Mucosa of stomach (tissue), 1 donor: ENCODE data around the gene RO60.
"Not testable (repeated sequence)": the region's sequence is repeated elsewhere in the genome, so short reads cannot be mapped to it uniquely, and the experiment has no call there.

Experiments used
- H3K27me3 ChIP-seq: one replicate; pipeline ENCODE4 v1.7.0; 2013; ENCODE audit warnings: mild to moderate bottlenecking, low read length; ENCODE audit not compliant: control insufficient read depth, insufficient read depth
- H3K36me3 ChIP-seq: one replicate; pipeline ENCODE4 v1.7.0; 2013; ENCODE audit warnings: low read length; ENCODE audit not compliant: control insufficient read depth, insufficient read depth
- H3K4me1 ChIP-seq: one replicate; pipeline ENCODE4 v1.7.0; 2013; ENCODE audit warnings: mild to moderate bottlenecking, low read length; ENCODE audit not compliant: control insufficient read depth, insufficient read depth
- H3K4me3 ChIP-seq: one replicate; pipeline ENCODE4 v1.7.0; 2013; ENCODE audit warnings: low read length
- H3K9ac ChIP-seq: one replicate; pipeline ENCODE4 v1.7.0; 2013; ENCODE audit warnings: mild to moderate bottlenecking, low read length, moderate library complexity
- H3K9me3 ChIP-seq: one replicate; pipeline ENCODE4 v1.7.0; 2013; ENCODE audit warnings: mild to moderate bottlenecking, low read length, moderate library complexity; ENCODE audit not compliant: control insufficient read depth
- donor health status: Pancreatic carcinoma.

The RO60 gene

GRCh38 chr1:193036337-193037047 is 22.9 kb upstream of the RO60 start:
- no peak overlapping the region for H3K4me3 ChIP-seq
- H3K4me1 ChIP-seq, result no peaks in the 10 kb centered on the region
- no peaks in the 10 kb centered on the region for H3K36me3 ChIP-seq
- no peaks in the 10 kb centered on the region for H3K27me3 ChIP-seq
- no peaks in the 10 kb centered on the region for H3K9me3 ChIP-seq
- no peak overlapping the region for H3K9ac ChIP-seq

- no peak overlapping the region for H3K9ac ChIP-seq
- no peak overlapping the region for H3K4me3 ChIP-seq
- H3K4me1 ChIP-seq, result no peaks in the 10 kb centered on the region
- no peaks in the 10 kb centered on the region for H3K27me3 ChIP-seq
- H3K9me3 ChIP-seq, result no peaks in the 10 kb centered on the region
- H3K36me3 ChIP-seq, result no peaks in the 10 kb centered on the region
Measured at GRCh38 chr1:193040011-193040410, 19.4 kb upstream of the RO60 start.

GRCh38 chr1:193042766-193043691 is 16.4 kb upstream of the RO60 start:
- Histone ChIP-seq H3K4me1 (no peaks in the 10 kb centered on the region), H3K4me3 (no peak overlapping the region), H3K36me3 (no peaks in the 10 kb centered on the region), H3K27me3 (no peaks in the 10 kb centered on the region), H3K9ac (no peak overlapping the region), H3K9me3 (no peaks in the 10 kb centered on the region)

GRCh38 chr1:193048913-193049312 is 10.5 kb upstream of the RO60 start:
- H3K9me3 ChIP-seq, H3K4me3 ChIP-seq, H3K4me1 ChIP-seq, H3K36me3 ChIP-seq, H3K27me3 ChIP-seq, H3K9ac ChIP-seq: not testable (repeated sequence)

GRCh38 chr1:193054169-193054675 is 5.2 kb upstream of the RO60 start:
- no peak overlapping the region for H3K9ac ChIP-seq
- H3K27me3 ChIP-seq, result no peaks in the 10 kb centered on the region
- H3K36me3 ChIP-seq, result no peaks in the 10 kb centered on the region
- no peaks in the 10 kb centered on the region for H3K9me3 ChIP-seq
- H3K4me3 ChIP-seq, result no peak overlapping the region
- peaks cover 5% of the 10 kb centered on the region for H3K4me1 ChIP-seq

GRCh38 chr1:193058529-193059281 is 707 bp upstream of the RO60 start:
- Histone ChIP-seq H3K27me3 (no peaks in the 10 kb centered on the region), H3K36me3 (no peaks in the 10 kb centered on the region), H3K4me3 (peak overlapping the region; percentile 91), H3K4me1 (peaks cover 5% of the 10 kb centered on the region), H3K9ac (peak overlapping the region; percentile 91), H3K9me3 (no peaks in the 10 kb centered on the region)

GRCh38 chr1:193060115-193060403 is 647 bp downstream of the RO60 start:
- H3K27me3 ChIP-seq, result no peaks in the 10 kb centered on the region

GRCh38 chr1:193060406-193060805 is 994 bp downstream of the RO60 start:
- no peaks in the 10 kb centered on the region for H3K36me3 ChIP-seq
- H3K4me3 ChIP-seq, result peak overlapping the region; percentile 76
- peak overlapping the region; percentile 91 for H3K9ac ChIP-seq
- no peaks in the 10 kb centered on the region for H3K27me3 ChIP-seq
- no peaks in the 10 kb centered on the region for H3K9me3 ChIP-seq
- H3K4me1 ChIP-seq, result peaks cover 5% of the 10 kb centered on the region

More at GRCh38 chr1:193060115-193060403, 647 bp downstream of the RO60 start:
- Histone ChIP-seq H3K9me3 (no peaks in the 10 kb centered on the region), H3K4me3 (peak overlapping the region; percentile 76), H3K9ac (peak overlapping the region; percentile 91), H3K4me1 (peaks cover 5% of the 10 kb centered on the region), H3K36me3 (no peaks in the 10 kb centered on the region)

GRCh38 chr1:193060938-193061337 is 1.5 kb downstream of the RO60 start:
- Histone ChIP-seq H3K36me3 (no peaks in the 10 kb centered on the region), H3K9me3 (no peaks in the 10 kb centered on the region), H3K4me1 (peaks cover 5% of the 10 kb centered on the region), H3K9ac (peak overlapping the region; percentile 91), H3K27me3 (no peaks in the 10 kb centered on the region), H3K4me3 (no peak overlapping the region)

GRCh38 chr1:193062698-193063463 is 3.5 kb downstream of the RO60 start:
- Histone ChIP-seq H3K9ac (no peak overlapping the region), H3K9me3 (no peaks in the 10 kb centered on the region), H3K4me3 (no peak overlapping the region), H3K4me1 (no peaks in the 10 kb centered on the region), H3K36me3 (no peaks in the 10 kb centered on the region), H3K27me3 (no peaks in the 10 kb centered on the region)

GRCh38 chr1:193065954-193066353 is 6.5 kb downstream of the RO60 start:
- Histone ChIP-seq H3K4me3 (no peak overlapping the region), H3K36me3 (no peaks in the 10 kb centered on the region), H3K9ac (no peak overlapping the region), H3K4me1 (no peaks in the 10 kb centered on the region), H3K9me3 (no peaks in the 10 kb centered on the region), H3K27me3 (no peaks in the 10 kb centered on the region)
